ELR (cell line): Measurements from ENCODE around the gene UFSP1.

Experiments
- DNase-seq: peaks from one replicate; pipeline ENCODE4 v3.0.0-alpha.2; 2015; ENCODE audit warnings: low read depth

The UFSP1 gene

DNA sequence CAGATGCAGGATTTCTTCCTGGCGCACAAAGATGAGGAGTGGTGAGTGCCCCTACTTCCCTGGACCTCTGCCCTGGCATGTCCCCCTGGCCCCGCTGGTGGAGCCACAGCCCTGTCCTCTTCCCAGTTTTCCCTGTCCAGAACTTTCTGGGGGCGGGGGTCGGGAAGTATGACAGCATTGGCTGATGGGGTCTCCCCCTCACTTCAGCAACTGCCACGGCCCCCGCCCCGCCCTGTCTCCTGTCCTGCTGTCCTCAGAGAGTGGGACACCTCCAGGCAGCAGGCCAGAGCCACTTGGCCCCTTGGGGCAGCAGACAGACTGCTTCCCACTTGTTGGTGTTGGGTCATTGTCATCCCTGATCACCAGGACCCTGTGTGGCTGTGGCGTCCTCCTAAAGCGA lies 7.3 kb downstream of the UFSP1 start:
- no peak for DNase-seq

DNA sequence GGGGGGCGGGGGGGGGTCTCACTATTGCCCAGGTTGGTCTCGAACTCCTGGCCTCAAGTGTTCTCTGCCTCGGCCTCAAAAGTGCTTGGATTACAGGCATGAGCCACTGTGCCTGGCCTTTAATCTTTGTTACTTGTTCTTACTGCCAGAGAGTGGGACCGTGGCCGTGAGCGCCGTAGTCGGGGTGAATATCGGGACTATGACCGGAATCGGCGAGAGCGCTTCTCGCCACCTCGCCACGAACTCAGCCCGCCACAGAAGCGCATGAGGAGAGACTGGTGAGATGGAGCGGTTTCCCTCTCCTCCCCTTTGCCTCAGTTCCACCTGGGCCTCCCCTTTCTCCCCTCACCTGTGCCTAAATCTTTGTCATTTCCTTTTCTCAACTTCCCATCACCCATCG lies 8.4 kb downstream of the UFSP1 start:
- no peak for DNase-seq

DNA sequence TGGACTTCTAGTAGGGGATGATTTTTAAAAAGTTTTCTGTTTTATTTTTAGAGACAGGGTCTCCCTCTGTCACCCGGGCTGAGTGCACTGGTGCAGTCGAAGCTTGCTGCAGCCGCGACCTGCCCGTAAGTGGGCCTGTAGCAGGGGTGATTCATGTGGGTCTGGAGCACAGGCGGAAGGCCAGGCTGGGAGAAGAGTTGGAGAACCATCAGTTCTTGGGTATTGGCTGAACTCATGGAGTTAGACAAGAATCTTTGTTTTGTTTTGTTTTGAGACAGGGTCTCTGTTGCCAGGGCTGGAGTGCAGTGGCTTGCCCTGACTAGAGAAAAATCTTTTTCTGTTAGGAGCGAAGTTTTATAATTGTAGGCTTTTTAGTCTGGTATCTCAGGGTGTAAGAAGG lies 8.9 kb downstream of the UFSP1 start:
- no peak for DNase-seq

DNA sequence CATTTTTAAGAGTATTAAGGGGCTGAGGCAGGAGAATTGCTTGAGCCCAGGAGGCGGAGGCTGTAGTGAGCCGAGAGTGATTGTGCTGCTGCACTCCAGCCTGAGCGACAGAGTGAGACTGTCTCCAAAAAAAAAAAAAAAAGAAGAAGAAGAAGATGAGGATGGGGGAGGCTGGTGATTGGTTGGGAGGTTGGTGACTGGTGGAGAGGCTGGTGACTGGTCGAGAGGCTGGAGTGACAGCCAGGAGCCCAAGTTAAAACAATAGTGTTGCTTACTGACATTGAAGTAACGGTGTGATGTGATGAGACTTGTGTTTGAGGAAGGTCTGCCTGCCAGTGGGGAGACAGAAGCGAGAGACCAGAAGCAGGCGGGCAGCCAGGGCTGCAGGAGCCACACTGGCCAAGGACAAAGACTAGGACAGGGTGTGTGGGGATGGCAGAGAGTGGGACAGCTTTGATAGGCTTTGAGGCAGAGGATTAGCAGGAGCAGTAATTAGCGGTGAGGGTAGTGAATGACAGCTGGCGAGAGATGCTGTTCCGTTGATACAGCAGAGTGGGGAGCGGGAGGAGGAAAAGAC lies 9.7 kb downstream of the UFSP1 start:
- no peak for DNase-seq

DNA sequence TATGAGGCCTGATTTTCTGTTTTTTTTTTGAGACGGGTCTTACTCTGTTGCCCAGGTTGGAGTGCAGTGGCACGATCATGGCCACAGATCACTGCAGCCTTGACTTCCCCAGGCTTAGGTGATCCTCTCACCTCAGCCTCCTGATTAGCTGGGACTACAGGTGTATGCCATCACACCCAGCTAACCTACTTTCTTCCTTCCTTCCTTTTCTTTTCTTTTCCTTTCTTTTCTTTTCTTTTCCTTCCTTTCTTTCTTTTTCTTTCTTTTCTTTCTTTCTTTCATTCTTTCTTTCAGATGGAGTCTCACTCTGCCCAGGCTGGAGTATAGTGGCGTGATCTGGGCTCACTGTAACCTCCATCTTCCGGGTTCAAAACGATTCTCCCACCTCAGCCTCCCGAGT lies 10.8 kb downstream of the UFSP1 start:
- DNase-seq = no peak

- DNase-seq = no peak
Measured at GRCh38 chr7:100878013-100878412, 11.5 kb downstream of the UFSP1 start.

DNA sequence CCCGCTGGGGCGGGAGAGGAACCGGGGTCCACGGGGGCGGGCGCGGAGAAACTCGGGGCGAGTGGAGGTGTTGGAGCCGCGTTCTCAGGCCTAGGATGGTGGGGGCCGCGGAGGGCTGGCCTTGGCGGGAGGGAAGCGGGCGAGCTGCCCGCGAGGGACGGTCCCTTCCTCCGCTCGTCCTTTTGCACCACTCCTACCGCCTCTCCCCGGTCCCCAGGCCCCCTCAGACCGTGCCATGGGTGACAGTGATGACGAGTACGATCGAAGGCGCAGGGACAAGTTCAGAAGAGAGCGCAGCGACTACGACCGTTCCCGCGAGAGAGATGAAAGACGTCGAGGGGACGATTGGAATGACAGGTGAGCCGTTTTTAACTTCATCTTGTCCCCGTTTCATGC lies 14.2 kb downstream of the UFSP1 start:
- peak; percentile 51 for DNase-seq

DNA sequence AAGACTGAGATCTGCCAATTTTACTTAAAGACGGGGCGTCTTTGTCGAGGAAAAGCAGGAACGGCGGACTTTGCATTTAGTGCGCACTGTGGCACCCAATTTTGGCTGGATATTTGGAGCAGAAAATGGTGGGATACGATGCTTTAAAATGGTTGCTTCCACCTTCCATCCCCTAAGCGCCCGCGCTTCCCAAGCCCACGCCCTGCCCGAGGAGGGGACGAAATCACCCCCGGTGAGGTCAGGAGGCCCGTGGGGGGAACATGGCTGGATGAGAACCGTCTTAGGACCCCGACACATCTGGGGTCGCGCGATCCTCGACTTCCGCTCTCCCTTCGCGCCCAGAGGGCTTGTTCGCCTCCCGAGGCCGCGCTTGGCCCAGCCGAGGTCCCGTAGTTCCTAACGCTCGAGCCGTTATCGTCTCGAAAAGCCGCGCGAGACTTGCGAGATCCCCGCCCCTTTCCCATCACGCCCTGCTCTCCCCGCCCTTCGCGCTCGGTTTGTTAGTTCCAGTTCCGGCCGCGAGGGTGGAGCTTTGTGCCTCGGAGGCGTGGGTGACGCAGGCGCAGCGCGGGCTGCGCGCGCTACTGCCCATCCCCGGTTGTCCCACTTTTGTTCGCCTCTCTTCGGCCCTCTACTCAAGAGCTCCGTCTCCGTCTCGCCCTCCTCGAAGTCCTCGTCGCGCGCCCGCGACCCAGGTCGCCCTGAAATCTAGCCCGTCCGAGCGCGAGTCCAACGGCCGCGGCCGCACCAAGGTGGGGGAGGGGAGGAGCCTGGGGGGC lies 14.7 kb downstream of the UFSP1 start, which contains the start of gene SRRT:
TSS of gene SRRT (plus strand) at position 527 of the 779 bp plus-strand sequence. CDS start 488 bp downstream, outside the sequence.
- DNase-seq = peak; percentile 98

DNA sequence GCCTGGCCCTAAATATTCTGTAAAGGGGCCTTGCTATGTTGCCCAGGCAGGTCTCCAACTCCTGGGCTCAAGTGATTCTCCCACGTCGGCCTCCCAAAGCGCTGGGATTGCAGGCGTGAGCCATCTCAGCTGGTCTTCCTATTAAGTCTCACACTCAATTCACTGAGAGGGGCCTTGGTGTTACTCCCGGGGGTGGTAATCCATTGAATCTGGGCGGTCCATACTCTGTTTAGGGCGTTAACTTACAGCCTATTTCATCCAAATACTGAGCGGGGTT lies 15.3 kb downstream of the UFSP1 start:
- no peak for DNase-seq

DNA sequence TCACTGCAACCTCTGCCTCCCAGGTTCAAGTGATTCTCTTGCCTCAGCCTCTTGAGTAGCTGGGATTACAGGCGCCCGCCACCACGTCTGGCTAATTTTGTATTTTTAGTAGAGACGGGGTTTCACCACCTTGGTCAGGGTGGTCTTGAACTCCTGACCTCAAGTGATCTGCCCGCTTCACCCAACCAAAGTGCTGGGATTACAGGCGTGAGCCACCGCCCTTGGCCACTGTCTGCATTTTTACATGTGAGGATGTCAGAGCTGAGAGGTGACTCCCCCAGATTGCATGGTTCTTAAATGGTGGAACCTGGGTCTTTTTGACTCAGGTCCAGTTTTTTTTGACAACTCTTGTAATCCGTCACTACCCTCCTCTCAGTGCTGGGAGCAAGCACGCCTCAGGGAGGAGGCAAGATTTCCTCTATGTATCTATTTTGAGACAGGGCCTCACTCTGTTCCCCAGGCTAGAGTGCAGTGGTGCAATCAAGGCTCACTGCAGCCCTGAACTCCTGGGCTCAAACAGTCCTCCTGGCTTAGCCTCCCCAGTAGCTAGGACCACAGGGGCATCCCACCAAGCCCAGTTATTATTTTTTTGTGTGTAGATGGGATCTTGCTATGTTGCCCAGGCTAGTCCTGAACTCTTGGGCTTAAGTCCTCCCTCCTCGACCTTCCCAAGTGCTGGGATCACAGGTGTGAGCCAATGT lies 15.8 kb downstream of the UFSP1 start:
- no peak for DNase-seq

GRCh38 chr7:100867776-100868485 lies 21.6 kb downstream of the UFSP1 start:
- peak; percentile 36 for DNase-seq

DNA sequence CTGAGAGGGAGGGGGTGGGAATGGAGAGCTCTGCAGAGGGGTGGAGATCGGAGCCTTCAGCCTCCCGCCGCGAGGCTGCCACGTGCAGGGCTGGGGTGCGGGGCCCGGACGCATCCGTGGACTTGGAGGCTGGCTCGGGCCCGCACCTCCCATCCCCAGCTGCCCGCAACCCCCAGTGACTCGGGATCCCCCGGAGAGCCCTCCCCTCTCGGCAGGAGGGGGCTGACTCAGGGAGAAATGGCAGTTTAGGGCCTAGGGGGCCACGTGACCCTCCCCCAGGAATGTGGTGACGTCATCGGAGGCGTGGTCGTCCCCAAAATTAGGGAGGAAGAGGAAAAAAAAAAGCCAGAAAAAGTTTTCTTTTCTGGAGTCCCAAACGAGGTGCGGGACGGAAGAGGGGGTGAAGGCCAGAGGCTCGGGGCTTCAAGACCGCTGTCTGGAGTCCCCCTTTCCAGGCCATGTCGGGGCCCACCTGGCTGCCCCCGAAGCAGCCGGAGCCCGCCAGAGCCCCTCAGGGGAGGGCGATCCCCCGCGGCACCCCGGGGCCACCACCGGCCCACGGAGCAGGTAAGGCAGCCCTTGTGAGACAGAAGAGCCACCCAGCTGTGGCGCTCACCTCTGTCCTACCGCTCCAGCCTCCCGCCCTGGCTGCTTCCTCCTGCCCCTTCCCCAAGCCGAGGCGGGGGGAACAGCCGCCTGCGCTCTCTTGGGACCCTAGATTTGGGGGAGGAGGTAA lies 22.3 kb downstream of the UFSP1 start, which contains the start of gene TRIP6:
TSS of gene TRIP6 (plus strand) at position 348 of the 736 bp plus-strand sequence. CDS start at position 459, 111 bp downstream.
- peak; percentile 92 for DNase-seq

GRCh38 chr7:100866729-100867039 lies 22.8 kb downstream of the UFSP1 start:
- no peak for DNase-seq

DNA sequence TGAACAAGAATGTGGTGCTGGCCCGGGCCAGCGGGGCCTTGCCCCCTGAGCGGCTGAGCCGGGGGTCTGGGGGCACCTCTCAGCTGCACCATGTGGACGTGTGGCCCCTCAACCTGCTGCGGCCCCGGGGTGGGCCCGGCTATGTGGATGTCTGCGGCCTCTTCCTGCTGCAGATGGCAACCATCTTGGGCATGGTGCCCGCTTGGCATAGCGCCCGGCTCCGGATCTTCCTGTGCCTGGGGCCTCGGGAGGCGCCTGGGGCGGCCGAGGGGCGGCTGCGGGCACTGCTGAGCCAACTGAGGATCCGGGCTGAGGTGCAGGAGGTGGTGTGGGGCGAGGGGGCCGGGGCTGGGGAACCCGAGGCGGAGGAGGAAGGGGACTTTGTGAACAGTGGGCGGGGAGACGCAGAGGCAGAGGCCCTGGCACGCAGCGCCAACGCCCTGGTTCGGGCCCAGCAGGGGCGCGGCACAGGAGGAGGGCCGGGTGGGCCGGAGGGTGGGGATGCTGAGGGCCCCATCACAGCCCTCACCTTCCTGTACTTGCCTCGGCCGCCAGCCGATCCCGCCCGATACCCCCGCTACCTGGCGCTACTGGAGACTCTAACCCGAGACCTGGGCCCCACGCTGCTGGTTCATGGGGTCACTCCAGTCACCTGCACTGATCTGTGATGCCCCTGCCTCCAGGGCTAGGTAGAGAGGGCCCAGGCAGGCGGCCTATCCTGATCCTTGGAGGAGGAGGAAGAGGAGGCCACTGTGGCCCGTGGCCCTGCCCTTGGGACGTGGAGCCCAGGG lies 23.4 kb downstream of the UFSP1 start:
- peak; percentile 30 for DNase-seq

- DNase-seq = peak; percentile 48
Measured at GRCh38 chr7:100865372-100865911, 24.1 kb downstream of the UFSP1 start.

- DNase-seq = no peak
Measured at GRCh38 chr7:100864263-100864845, 25.2 kb downstream of the UFSP1 start.

GRCh38 chr7:100863406-100863950 lies 26.0 kb downstream of the UFSP1 start:
- no peak for DNase-seq

DNA sequence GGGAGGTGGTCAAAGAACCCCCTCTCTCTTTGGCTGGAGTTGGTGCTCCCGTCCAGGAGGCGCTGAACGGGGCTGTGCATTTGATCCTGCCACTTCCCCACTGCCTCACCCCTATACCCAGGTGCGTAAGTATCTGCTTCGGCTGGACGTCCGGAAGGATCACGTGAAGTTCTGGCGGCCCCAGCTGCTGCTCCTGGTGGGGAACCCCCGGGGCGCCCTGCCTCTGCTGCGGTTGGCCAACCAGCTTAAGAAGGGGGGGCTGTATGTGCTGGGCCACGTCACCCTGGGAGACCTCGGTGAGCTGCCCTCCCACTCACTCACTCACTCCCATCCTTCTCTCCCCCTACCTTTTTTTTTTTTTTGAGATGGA lies 27.9 kb downstream of the UFSP1 start:
- no peak for DNase-seq

- no peak for DNase-seq
Measured at GRCh38 chr7:100860702-100861615, 28.6 kb downstream of the UFSP1 start.
